GM18907 (cell line): ENCODE results near the gene MAVS.
A peak's percentile ranks its signal among the peaks of the same experiment; 100 is the strongest.
"Not testable (repeated sequence)": the region's sequence is repeated elsewhere in the genome, so short reads cannot be mapped to it uniquely, and the experiment has no call there.

Source experiments
- ATAC-seq: cut with Tn5 transposase; IDR thresholded peaks from one replicate; pipeline ENCODE4 v1.9.1; 2021; ENCODE audit warnings: mild to moderate bottlenecking, moderate library complexity; ENCODE audit not compliant: unreplicated experiment

The MAVS gene

DNA sequence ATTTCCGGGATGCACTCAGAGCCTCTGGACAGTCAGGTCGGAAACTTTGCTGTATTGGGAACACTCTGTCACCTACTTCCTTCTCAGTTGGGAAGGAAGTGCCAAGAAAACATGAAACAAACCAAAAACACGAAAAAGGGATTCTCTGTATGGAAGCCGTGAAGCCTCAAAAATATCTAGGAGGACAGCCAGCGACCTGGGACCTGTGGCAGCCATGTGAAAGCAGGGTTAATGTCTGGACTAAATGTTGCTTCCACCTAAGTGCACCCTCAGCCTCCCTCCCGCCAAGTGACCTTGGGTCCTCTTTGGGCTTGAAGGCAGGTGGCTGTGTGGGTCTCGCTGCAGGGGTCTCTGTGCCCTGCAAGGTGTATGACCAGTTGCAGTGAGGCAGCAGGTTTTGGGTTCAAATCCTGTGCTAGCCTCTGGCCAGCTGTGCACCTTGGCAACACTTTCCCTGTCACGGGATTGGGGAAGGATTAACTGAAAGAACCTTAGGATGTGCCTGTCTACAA, 851 bp downstream of the MAVS start:
- no peak for ATAC-seq

DNA sequence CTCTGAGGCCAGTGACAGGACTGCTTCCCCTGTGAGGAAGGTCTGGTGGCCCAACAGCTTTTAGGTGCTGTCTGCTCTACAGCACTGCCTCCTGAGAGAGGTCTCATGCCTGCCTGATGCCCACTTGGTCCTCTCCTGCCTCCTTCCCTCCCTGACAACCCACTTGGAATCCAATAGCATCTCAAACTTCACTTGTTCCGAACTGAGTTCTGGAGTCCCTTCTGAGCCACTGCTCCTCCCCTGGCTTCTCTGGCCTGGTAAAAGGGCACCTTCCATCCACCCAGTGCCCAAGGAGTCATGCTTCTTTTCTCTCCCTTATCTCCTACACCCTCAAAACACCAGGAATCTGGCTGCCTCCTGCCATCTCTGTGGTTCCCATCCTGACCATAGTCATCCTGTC, 1.9 kb downstream of the MAVS start:
- ATAC-seq: no peak

DNA sequence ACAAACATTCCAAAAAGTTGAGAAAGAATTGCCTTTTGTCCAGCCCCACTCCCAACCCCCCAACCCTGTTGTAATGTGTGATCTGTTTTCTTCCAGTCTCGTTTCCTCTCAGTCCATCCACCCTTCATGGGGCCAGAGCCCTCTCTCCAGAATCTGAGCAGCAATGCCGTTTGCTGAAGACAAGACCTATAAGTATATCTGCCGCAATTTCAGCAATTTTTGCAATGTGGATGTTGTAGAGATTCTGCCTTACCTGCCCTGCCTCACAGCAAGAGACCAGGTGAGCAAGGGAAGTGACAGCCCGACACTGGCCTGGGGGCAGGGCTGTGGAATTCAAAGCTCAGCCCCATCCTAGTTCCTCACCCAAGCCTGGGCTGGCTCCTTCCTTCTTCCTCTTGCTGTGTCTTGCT, 7.8 kb downstream of the MAVS start:
- ATAC-seq: no peak

DNA sequence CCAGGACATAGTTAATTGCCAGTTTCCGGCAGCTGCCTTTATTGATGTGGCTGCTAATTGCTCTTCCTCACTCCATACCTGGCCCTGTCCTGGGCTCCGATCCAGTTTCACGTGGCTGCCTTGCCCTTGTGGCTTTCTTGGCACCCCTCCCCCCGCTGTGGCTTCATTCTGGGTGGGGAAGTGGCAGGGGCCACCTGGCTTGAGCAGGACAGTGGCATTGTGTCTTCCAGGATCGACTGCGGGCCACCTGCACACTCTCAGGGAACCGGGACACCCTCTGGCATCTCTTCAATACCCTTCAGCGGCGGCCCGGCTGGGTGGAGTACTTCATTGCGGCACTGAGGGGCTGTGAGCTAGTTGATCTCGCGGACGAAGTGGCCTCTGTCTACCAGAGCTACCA, 10.8 kb downstream of the MAVS start:
- ATAC-seq: no peak

DNA sequence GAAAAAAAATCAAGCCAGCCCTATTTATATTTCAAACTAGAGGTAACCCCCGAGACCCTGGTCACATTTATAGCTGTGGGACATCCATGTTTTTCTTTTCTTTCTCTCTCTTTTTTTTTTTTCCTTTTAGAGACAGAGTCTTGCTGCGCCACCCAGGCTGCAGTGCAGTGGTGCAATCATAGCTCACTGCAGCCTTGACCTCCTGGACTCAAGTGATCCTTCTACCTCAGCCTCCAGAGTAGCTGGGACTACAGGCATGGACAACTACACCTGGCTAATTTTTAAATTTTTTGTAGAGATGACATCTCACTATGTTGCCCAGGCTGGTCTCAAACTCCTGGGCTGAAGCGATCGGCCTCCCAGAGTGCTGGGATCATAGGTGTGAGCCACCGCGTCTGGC, 12.1 kb downstream of the MAVS start:
- no peak for ATAC-seq

DNA sequence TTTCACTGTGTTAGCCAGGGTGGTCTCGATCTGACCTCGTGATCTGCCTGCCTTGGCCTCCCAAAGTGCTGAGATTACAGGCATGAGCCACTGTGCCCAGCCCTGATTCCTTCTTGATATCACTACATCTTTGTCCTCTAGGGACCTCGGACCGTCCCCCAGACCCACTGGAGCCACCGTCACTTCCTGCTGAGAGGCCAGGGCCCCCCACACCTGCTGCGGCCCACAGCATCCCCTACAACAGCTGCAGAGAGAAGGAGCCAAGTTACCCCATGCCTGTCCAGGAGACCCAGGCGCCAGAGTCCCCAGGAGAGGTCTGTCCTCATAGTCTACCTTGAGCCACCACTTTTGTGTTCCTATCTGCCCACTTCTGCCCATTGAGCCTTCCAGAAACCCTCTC, 14.6 kb downstream of the MAVS start:
- ATAC-seq: no peak

DNA sequence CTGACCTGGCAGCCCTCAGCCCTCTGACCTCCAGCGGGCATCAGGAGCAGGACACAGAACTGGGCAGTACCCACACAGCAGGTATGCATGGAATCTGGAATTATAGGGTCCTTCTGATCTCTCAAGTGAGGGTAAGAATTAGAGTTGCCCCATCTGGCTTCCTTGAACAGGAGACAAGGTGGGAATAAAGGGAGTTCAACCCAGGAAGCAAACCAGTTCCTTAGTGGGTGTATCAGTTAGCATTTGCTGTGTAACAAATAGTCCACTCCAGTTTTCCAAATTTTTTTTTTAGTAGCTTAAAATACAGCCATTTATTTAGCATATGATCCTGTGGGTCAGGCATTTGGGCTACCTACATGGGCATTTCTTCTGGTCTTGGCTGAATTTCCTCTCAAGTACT, 15.7 kb downstream of the MAVS start:
- ATAC-seq: no peak

DNA sequence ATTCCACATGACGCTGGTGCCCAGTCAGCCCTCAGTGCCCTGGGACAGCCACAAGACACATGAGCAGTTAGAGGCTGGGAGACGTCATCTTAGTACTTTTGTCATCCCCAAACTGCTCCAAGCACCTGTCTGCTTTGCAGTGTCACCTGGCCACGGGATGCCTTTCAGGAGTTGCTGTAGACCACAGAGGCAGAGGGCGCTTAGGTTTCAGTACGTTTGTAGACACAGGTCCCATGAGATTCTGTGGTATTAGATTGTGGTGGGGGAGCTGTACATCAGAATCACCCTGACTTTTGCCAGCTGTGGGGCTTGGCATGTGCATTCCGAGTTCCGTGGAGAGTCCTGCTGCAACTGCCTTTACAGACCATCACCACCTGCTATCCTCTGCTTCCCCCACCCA, 16.7 kb downstream of the MAVS start:
- ATAC-seq: peak; percentile 40

DNA sequence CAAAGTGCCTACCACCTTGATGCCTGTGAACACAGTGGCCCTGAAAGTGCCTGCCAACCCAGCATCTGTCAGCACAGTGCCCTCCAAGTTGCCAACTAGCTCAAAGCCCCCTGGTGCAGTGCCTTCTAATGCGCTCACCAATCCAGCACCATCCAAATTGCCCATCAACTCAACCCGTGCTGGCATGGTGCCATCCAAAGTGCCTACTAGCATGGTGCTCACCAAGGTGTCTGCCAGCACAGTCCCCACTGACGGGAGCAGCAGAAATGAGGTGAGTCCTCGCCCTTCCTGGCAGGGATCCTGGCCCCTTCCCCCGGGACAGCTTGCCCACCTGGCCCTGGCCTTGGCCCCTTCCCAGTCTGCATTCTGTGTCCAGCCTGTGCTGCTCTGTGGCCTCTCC, 17.9 kb downstream of the MAVS start:
- no peak for ATAC-seq

DNA sequence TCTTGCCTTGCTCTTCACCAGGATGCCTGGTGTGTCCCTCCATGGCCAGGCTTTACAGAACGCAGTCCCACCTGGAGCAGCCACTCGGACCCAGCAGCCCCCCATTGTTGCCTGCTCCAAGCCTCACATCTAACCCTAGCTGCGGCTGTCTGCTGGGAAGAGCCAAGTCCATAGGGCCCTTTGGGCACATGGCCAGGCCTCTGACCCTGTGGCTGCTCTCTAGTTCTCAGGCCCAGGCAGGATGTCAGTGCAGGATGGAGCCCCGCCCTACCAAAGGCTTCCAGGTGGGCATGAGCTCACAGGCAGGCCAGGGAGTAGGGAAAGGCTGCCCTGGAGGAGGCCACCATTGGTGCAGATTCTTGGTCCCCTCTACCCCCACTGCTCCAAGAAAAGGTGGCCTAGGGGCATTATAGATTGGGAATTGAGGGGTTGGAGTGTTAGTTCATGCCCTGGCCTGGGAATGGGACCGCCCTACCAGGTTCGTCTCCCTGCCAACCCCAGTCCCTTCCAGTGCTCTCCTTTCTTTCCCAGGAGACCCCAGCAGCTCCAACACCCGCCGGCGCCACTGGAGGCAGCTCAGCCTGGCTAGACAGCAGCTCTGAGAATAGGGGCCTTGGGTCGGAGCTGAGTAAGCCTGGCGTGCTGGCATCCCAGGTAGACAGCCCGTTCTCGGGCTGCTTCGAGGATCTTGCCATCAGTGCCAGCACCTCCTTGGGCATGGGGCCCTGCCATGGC, 18.7 kb downstream of the MAVS start:
- ATAC-seq: no peak

DNA sequence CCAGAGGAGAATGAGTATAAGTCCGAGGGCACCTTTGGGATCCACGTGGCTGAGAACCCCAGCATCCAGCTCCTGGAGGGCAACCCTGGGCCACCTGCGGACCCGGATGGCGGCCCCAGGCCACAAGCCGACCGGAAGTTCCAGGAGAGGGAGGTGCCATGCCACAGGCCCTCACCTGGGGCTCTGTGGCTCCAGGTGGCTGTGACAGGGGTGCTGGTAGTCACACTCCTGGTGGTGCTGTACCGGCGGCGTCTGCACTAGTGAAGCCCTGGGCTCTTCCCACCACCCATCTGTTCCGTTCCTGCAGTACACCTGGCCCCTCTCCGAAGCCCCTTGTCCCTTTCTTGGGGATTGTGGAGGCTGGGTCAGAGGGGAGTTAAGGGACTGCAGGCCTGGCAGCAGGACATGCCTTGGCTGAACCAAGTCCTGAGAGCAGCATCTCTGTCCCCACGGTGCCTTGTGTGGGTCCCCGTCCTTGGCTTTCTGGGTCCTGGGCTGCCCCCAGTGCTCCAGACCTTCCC, 19.3 kb downstream of the MAVS start:
- no peak for ATAC-seq

DNA sequence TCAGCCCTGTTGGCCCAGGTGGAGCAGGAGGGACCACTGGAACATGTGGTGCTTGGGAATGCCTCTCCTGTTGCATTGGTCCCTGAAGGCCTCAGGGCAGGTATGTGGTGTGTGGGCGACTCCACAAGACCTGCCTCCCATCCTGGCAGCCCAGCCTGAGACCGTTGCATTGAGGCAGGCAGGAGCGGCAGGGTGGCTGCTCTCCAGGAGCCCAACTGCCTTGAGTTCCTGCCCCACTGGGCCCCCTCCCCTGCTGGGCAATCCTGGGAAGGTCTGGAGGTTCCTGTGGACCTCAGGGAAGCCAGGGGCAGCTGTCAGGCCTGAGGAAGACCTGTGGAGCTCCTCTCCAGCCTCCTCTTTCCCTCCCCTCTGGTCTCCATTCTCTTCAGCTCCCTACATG, 19.8 kb downstream of the MAVS start:
- no peak for ATAC-seq

DNA sequence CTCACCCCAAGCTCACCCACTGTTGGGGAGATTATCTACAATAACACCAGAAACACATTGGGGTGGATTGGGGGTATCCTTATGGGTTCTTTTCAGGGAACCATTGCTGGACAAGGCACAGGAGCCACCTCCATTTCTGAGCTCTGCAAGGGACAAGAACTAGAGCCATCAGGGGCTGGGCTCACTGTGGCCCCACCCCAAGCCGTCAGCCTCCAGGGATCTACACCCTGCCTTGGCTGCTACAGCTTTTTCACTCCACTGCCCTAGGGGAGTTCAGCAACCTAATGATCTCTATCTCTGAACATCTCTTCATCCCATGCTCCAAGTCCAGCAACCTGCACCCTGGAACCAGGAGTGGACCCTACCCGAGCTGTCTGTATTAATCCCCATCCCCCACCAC, 21.2 kb downstream of the MAVS start:
- no peak for ATAC-seq

DNA sequence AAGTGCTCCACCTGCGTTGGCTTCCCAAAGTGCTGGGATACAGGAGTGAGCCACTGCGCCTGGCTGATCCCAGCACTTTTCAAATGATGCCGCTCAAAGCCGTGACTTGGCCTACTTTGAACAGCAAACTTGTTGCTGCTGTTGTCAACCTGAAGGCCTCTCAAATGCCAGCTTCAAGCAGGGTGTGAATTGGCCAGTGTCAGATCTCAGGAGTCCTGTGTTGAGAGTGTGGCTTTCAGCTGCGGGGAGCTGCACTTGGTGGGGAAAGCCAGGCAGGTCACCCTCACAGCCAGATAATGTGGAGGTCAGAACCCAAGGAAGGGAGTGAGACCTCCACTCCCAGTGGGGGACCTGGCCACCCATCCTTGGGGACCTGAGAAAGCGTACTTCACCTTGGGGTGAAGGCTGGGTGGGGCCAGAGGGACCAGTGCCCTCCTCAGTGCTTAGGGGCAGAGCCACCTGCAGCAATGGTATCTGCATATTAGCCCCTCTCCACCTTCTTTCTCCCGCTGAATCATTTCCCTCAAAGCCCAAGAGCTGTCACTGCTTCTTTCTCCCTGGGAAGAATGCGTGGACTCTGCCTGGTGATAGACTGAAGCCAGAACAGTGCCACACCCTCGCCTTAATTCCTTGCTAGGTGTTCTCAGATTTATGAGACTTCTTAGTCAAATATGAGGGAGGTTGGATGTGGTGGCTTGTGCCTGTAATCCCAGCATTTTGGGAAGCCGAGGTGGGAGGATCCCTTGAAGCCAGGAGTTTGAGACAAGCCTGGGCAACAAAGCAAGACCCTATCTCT, 23.4 kb downstream of the MAVS start:
- no peak for ATAC-seq

DNA sequence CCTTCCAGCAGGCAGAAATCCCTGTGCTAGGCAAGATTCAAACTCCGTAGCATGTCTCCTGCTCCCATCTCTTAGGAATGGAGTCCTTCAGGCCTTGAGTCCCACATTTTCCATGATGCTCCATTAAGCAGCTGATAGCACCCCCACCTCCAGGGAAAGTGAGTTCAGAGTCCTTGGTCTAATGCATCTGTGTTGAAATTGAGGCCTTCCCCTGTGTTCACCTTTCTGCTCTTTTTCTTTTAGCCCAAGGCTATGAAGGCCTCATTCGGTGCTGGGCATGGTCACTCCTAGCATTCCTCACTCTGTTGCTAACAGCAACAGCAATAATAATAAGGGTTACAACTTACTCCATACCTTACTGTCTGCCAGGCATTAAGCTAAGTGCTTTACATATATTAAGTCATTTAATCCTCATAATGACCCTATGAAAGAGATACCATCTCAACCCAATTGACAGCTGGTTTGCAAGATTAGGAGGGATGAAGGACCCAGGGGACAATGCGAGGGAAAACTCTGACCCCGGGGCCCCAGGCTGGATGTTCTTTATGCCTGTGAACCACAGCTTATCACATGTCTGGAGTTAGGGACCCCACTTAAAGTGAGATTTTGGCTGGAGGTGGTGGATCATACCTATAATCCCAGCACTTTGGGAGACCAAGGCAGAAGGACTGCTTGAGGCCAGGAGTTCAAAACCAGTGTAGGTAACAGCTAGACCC, 25.1 kb downstream of the MAVS start:
- no peak for ATAC-seq

DNA sequence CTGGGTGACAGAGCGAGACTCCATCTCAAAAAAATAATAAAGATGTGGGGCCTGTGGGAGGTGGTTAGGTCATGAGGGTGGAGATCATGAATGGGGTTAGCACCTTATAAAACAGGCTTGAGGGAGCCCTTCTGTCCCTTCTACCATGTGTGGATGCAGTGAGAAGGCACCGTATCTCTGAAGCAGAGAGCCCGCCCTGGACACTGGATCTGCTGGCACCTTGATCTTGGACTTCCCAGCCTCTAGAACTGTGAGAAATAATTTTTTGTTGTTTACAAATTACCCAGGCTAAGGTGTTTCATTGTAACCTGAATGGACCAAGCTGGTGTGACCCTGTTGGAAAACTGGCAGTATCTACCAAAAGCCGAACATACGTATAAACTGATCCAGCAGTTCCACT, 26.9 kb downstream of the MAVS start:
- ATAC-seq: no peak

DNA sequence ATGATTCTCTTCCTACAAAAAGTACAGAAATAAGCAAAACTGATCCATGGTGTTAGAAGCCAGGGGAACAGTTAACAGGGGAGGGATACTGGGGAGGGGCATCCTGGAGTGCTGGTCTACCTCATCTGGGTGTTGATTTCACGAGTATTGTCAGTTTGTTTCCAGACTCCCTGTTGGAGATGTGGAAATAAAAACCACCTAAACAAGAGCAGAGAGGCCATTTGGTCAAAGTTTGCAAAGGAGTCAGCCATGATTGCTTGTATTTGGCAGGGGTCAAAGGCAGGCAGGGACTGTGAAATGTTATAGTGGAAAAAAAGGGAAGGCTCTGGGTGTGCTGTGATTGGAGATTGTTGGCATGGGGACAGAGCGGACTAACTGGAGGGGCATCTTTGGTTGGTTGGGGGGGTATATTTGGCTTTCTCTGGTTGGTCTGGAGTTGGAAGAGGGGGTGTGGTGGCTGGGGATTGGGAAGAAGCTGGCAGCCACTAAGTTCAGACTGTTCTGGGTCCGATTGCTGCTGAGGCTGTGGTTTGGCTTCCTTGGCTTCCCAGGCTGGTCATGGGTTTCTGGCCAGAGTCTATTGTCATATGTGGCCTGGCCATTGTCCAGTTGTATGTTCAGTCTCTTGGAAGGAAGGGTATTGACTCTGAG, 27.7 kb downstream of the MAVS start:
- no peak for ATAC-seq

DNA sequence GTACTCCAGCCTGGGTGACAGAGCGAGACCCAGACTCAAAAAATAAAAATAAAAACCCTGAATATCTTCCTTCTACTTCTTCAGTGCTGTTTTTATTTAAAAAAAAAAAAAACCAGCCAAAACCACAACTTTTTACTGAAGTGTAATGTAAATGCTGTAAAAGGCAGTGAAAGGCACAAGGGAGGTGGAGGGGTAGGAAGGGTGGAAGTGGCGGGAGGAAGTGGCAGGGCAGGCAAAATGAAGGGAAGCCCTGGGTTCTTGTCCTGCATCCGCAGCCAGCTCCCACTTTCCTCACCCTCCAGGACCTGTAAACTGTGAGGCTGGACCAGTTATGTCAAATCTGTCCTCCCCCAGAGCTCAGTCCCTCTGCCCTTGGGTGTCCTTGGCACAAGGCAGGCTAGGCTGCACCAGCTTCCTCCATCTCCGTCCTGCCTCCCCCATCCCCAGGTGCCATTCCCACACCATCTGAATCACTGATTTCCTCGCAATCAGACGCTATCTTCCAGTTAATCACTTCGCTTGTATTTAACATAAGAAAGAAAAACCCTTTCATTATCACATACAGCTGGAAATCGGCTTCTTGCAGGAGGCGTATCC, 28.8 kb downstream of the MAVS start:
- ATAC-seq: no peak

DNA sequence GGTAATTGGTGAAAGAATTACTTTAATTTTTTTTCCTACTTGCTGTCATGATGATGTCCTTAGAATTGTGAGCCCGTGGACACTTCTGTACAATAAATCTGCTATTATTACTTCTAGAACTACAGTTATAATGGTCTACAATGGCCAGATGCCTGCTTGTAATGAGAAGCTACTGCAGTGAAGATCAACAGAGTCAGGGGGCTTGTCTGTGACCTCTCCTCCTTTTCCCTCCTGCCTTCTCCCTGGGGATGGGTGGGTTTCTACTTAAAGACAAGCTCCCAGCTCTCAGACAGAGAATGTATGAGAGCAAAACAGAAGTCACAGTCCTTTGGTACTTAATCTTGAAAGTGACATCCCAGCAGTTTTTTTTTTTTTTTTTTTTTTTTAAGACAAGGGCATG, 29.4 kb downstream of the MAVS start:
- no peak for ATAC-seq

DNA sequence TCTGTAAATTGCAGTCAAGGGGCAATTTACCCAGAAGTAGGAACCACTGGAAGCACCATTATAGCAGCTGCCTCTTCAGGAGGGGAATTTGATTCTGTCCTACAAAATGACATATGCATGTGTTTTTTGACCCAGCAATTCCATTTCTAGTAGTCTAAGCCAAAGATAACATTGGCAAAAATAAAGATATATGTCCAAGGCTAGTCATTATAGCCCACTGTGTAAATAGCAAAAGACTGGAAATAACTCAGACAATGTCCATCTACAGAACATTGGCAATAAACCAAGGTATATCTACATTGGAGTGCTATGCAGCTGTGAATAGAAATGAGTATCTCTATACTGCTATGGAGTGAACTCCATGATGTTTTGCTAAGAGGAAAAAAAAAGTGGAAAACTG, 30.0 kb downstream of the MAVS start:
- ATAC-seq: no peak

DNA sequence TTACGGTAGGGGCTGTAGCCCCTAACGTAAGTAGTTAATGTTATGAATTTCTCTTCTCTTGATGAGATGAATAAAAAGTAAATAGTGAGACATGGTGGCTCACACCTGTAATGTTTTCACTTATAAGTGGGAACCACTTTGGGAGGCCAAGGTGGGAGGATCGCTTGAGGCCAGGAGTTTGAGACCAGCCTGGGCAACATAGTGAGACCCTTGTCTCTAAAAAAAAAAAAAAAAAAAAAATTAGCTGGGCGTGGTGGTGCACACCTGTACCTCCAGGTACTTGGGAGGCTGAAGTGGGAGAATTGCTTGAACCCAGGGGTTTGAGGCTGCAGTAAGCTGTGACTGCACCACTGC, 32.3 kb downstream of the MAVS start:
- ATAC-seq: not testable (repeated sequence)
